H1 (cell line): ENCODE results near the gene DEGS2. TPM values are rescaled to one million over a fixed set of nuclear protein-coding genes. Genes with fewer than 3 reads are reported as not detected.

Experiments
- ASH2L ChIP-seq: fragments of 200-600, 300-600 bp; sonication (generic); IDR thresholded peaks from one replicate; pipeline ENCODE4 v1.7.1; 2017; ENCODE audit warnings: low read length
- CHD1 ChIP-seq: IDR thresholded peaks from 2 replicates; pipeline ENCODE4 v1.6.1; 2012; ENCODE audit warnings: low read depth, low read length, improper control_type of control experiment
- HDAC2 ChIP-seq, 2 experiments: fragments of 300-600 bp in 1 of 2; sonication (generic) in 1 of 2; IDR thresholded peaks; 2 replicates each; pipeline ENCODE4 v1.6.1; 2011 to 2012; ENCODE audit warnings: low read depth in 2 of 2, low read length in 2 of 2, mild to moderate bottlenecking in 2 of 2, moderate library complexity in 2 of 2, borderline replicate concordance in 1 of 2, inconsistent platforms in 1 of 2
- NANOG ChIP-seq: IDR thresholded peaks from 2 replicates; pipeline ENCODE4 v1.6.1; 2011; ENCODE audit warnings: low read length, low read depth, mild to moderate bottlenecking, inconsistent platforms; ENCODE audit not compliant: insufficient read depth, poor library complexity, severe bottlenecking
- RAD21 ChIP-seq, 2 experiments: IDR thresholded peaks in 1 of 2; conservative IDR thresholded peaks in 1 of 2; 2 replicates each; pipeline ENCODE4 v1.6.1; 2011; ENCODE audit warnings: low read depth in 2 of 2, low read length in 2 of 2, improper control_type of control experiment in 1 of 2, inconsistent platforms in 1 of 2, mild to moderate bottlenecking in 1 of 2, moderate library complexity in 1 of 2
- SP1 ChIP-seq: IDR thresholded peaks from 2 replicates; pipeline ENCODE4 v1.6.1; 2011; ENCODE audit warnings: low read depth, low read length
- SUZ12 ChIP-seq: fragments of 200-600 bp; sonication (generic); IDR thresholded peaks from 2 replicates; pipeline ENCODE4 v1.6.1; 2012; ENCODE audit warnings: mild to moderate bottlenecking, inconsistent platforms, low read length, moderate library complexity, mixed read lengths
- TAF1 ChIP-seq: IDR thresholded peaks from 2 replicates; pipeline ENCODE4 v1.6.1; 2011; ENCODE audit warnings: mild to moderate bottlenecking, low read depth, low read length
- YY1 ChIP-seq: IDR thresholded peaks from 2 replicates; pipeline ENCODE4 v1.6.1; 2011; ENCODE audit warnings: low read depth, mild to moderate bottlenecking, low read length
- ZNF274 ChIP-seq: IDR thresholded peaks from 2 replicates; pipeline ENCODE4 v1.7.0; 2012; ENCODE audit warnings: low read length, borderline replicate concordance; ENCODE audit errors: extremely low read depth
- polyA plus RNA-seq, 7 experiments: library from polyadenylated mRNA; depleted of rRNA in 3 of 7; stranded (reverse) in 5 of 7; unstranded in 2 of 7; fragments of >200 nt in 5 of 7; fragments of 200-250 nt in 2 of 7; gene quantifications; 1 replicate in 5 of 7; 2 replicates in 1 of 7; 4 replicates in 1 of 7; pipeline versions ENCODE4 v1.2.1 to v1.2.3, GENCODE V29; 2011 to 2013; ENCODE audit warnings: missing spikeins in 2 of 7, mixed read lengths in 2 of 7
- total RNA-seq: library from RNA; stranded (reverse); fragmentation: NEBNext Ultra II Directional; extraction: Animal tissue kit (Norgen Biotek cat#: 25700); gene quantifications from 2 replicates; pipeline ENCODE4 v1.2.1, GENCODE V29; 2021

Gene DEGS2
- total and polyA plus RNA-seq, 2 of the 8 experiments (the other 6 are each of a cell fraction or from before 2014, with no cell fraction given), result 0.61 to 0.82 TPM

DNA sequence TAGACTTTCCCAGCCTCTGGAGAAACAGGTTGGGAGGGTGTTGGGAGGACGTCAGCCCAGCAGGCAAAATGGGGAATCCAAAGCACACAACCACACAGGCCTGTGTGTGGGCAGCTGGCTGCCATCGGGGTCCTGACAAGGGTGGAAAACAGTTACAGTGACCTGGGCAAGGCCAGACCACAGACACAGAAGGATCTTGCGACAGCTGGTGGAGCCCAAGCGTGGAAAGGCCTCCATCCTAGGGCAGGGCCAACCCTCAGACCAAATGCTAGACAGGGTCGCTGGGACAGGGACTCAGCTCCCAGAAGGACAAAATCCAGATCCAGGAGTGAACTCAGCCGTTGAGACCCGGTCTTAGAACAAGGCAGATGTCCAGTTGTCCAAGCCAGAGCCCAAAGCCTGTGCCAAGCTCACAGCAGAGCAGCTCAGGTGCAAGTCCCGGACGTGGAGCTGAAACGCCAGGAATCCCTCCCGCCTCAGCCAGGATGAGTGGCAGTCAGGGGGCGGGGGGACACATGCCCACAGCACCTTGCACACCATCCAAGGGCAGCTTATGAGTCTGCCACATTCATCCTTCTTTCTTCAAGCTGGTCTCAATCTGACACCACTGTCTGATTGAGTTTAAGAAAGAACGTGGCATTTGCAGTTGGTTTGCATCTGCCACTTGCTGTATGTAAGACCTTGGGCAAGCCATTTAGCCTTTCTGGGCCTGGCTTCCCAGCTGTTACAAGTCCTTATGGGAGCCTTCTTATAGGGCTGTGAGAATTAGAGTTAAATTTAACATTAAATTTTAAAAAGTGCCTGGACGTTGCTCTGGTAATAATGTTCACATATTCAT lies 37.6 kb downstream of the DEGS2 start (continued):
- no peak for TF ChIP-seq RAD21 (IDR thresholded peaks at IDR 0.05 in 1 of 2, conservative IDR thresholded peaks at IDR 0.05 in 1 of 2; ENCODE audit: low read depth in 2 of 2, low read length in 2 of 2)
- TF ChIP-seq HDAC2 (IDR thresholded peaks at IDR 0.05; ENCODE audit: borderline replicate concordance in 1 of 2, low read depth in 2 of 2, low read length in 2 of 2), result no peak
- no peak for TF ChIP-seq SP1
- TF ChIP-seq ZNF274, result no peak
- no peak for TF ChIP-seq ASH2L
- no peak for TF ChIP-seq TAF1
- no peak for TF ChIP-seq NANOG
- TF ChIP-seq CHD1, result no peak
- TF ChIP-seq SUZ12, result no peak
- no peak for TF ChIP-seq YY1
